OCI-LY1 (cell line): ENCODE data around the gene GRIK3.

Source experiments
- H2AFZ ChIP-seq: fragments of 200-600 bp; sonication (generic), shearing (Covaris generic); 2 replicates; pipeline ENCODE4 v1.6.0; 2014; ENCODE audit warnings: antibody characterized with exemption, mild to moderate bottlenecking, low read length
- H3F3A ChIP-seq: fragments of 200-600 bp; sonication (generic), shearing (Covaris generic); 2 replicates; pipeline ENCODE4 v1.6.0; 2014; ENCODE audit warnings: mild to moderate bottlenecking, antibody characterized with exemption, low read length, moderate library complexity; ENCODE audit not compliant: insufficient read depth
- H3K27ac ChIP-seq: fragments of 200-600 bp; sonication (generic); 2 replicates; pipeline ENCODE4 v1.5.1; 2014; ENCODE audit warnings: low read length, mixed run types, mild to moderate bottlenecking, low read depth; ENCODE audit not compliant: poor library complexity, severe bottlenecking
- H3K27me3 ChIP-seq: fragments of 200-600 bp; sonication (generic); 2 replicates; pipeline ENCODE4 v1.6.0; 2014; ENCODE audit warnings: antibody characterized with exemption, mild to moderate bottlenecking, low read length, moderate library complexity; ENCODE audit not compliant: insufficient read depth
- H3K36me3 ChIP-seq: fragments of 200-600 bp; sonication (generic); 2 replicates; pipeline ENCODE4 v1.6.1; 2014; ENCODE audit warnings: mild to moderate bottlenecking, antibody characterized with exemption, low read length, moderate library complexity, mixed read lengths; ENCODE audit not compliant: insufficient read depth
- H3K4me1 ChIP-seq: fragments of 200-600 bp; sonication (generic); 2 replicates; pipeline ENCODE4 v1.5.1; 2014; ENCODE audit warnings: mild to moderate bottlenecking, low read length, moderate library complexity; ENCODE audit not compliant: insufficient read depth, severe bottlenecking
- H3K4me2 ChIP-seq: fragments of 200-600 bp; sonication (generic), shearing (Covaris generic); 2 replicates; pipeline ENCODE4 v1.6.1; 2014; ENCODE audit warnings: low read length
- H3K4me3 ChIP-seq: fragments of 200-600 bp; sonication (generic); 2 replicates; pipeline ENCODE4 v1.5.1; 2014; ENCODE audit warnings: low read length, low read depth, mild to moderate bottlenecking, mixed read lengths; ENCODE audit not compliant: poor library complexity, severe bottlenecking
- H3K79me2 ChIP-seq: fragments of 200-600 bp; shearing (Covaris generic); 2 replicates; pipeline ENCODE4 v1.6.1; 2016; ENCODE audit warnings: mixed run types, low read length, mixed read lengths; ENCODE audit not compliant: insufficient read depth
- H3K9ac ChIP-seq: fragments of 200-600 bp; sonication (generic), shearing (Covaris generic); 2 replicates; pipeline ENCODE4 v1.6.1; 2014; ENCODE audit warnings: mild to moderate bottlenecking, low read length, mixed read lengths
- H3K9me2 ChIP-seq: fragments of 200-600 bp; sonication (generic), shearing (Covaris generic); 2 replicates; pipeline ENCODE4 v1.6.1; 2014; ENCODE audit warnings: low read depth, mild to moderate bottlenecking, low read length, mixed read lengths
- H3K9me3 ChIP-seq: fragments of 200-600 bp; shearing (Covaris generic); 2 replicates; pipeline ENCODE4 v1.6.1; 2014; ENCODE audit warnings: low read length, mixed read lengths
- H4K20me1 ChIP-seq: fragments of 200-600 bp; sonication (generic), shearing (Covaris generic); 2 replicates; pipeline ENCODE4 v1.6.0; 2016; ENCODE audit warnings: mild to moderate bottlenecking, low read length; ENCODE audit not compliant: insufficient read depth
- CTCF ChIP-seq: fragments of 200-600 bp; sonication (generic), shearing (Covaris generic); IDR thresholded peaks from 2 replicates; pipeline ENCODE4 v1.5.1; 2017; ENCODE audit warnings: mild to moderate bottlenecking, antibody characterized with exemption, low read length, moderate library complexity, mixed read lengths
- EZH2 ChIP-seq: fragments of 200-600 bp; sonication (generic), shearing (Covaris generic); IDR thresholded peaks from 2 replicates; pipeline ENCODE4 v1.8.0; 2017; ENCODE audit warnings: borderline replicate concordance, mixed run types, mild to moderate bottlenecking, antibody characterized with exemption, low read length, moderate library complexity, mixed read lengths

GRIK3 gene

GRCh38 chr1:36953061-36953460 is 81.3 kb downstream of the GRIK3 start:
- no peaks in the 10 kb centered on the region for H3K27me3 ChIP-seq
- no peaks in the 10 kb centered on the region for H3K4me1 ChIP-seq
- H3K27ac ChIP-seq = no peak overlapping the region
- no peaks in the 10 kb centered on the region for H4K20me1 ChIP-seq
- no peaks in the 10 kb centered on the region for H3K36me3 ChIP-seq
- H3K4me3 ChIP-seq = no peak overlapping the region
- no peak for TF ChIP-seq EZH2
- no peak for TF ChIP-seq CTCF
- no peak overlapping the region for H3K9ac ChIP-seq
- no peaks in the 10 kb centered on the region for H3K79me2 ChIP-seq
- no peak overlapping the region for H3K4me2 ChIP-seq
- H2AFZ ChIP-seq = no peak overlapping the region
- no peaks in the 10 kb centered on the region for H3F3A ChIP-seq
- no peaks in the 10 kb centered on the region for H3K9me3 ChIP-seq
- H3K9me2 ChIP-seq = no peaks in the 10 kb centered on the region

GRCh38 chr1:36951761-36952160 is 82.6 kb downstream of the GRIK3 start:
- Histone ChIP-seq H4K20me1 (no peaks in the 10 kb centered on the region), H3K79me2 (no peaks in the 10 kb centered on the region), H3K4me3 (no peak overlapping the region), H2AFZ (no peak overlapping the region), H3K4me2 (no peak overlapping the region), H3K36me3 (no peaks in the 10 kb centered on the region), H3K9ac (no peak overlapping the region), H3K9me2 (no peaks in the 10 kb centered on the region), H3K4me1 (no peaks in the 10 kb centered on the region), H3K27ac (no peak overlapping the region), H3K27me3 (no peaks in the 10 kb centered on the region), H3F3A (no peaks in the 10 kb centered on the region), H3K9me3 (no peaks in the 10 kb centered on the region)
- no peak for TF ChIP-seq CTCF
- TF ChIP-seq EZH2 = no peak

GRCh38 chr1:36951292-36951750 is 83.0 kb downstream of the GRIK3 start:
- TF ChIP-seq EZH2 = no peak
- Histone ChIP-seq H4K20me1 (no peaks in the 10 kb centered on the region), H3K27ac (no peak overlapping the region), H3K4me1 (no peaks in the 10 kb centered on the region), H2AFZ (no peak overlapping the region), H3K4me3 (no peak overlapping the region), H3K4me2 (no peak overlapping the region), H3K79me2 (no peaks in the 10 kb centered on the region), H3F3A (no peaks in the 10 kb centered on the region), H3K9ac (no peak overlapping the region), H3K27me3 (no peaks in the 10 kb centered on the region), H3K36me3 (no peaks in the 10 kb centered on the region), H3K9me3 (no peaks in the 10 kb centered on the region), H3K9me2 (no peaks in the 10 kb centered on the region)

- Histone ChIP-seq H4K20me1 (no peaks in the 10 kb centered on the region), H3K4me1 (no peaks in the 10 kb centered on the region), H3K9ac (no peak overlapping the region)
Measured at GRCh38 chr1:36950604-36951291, 83.6 kb downstream of the GRIK3 start.

More at GRCh38 chr1:36950604-36951291, 83.6 kb downstream of the GRIK3 start:
- no peaks in the 10 kb centered on the region for H3F3A ChIP-seq
- no peaks in the 10 kb centered on the region for H3K27me3 ChIP-seq
- H3K9me3 ChIP-seq = no peaks in the 10 kb centered on the region
- H3K4me2 ChIP-seq = no peak overlapping the region
- H3K36me3 ChIP-seq = no peaks in the 10 kb centered on the region
- no peak overlapping the region for H3K27ac ChIP-seq
- TF ChIP-seq EZH2 (no peak), CTCF (no peak)
- no peaks in the 10 kb centered on the region for H3K9me2 ChIP-seq
- H3K4me3 ChIP-seq = no peak overlapping the region
- H3K79me2 ChIP-seq = no peaks in the 10 kb centered on the region
- H2AFZ ChIP-seq = no peak overlapping the region
